BLaER1 treated with 17β-estradiol and CSF1 and Interleukin-3, amounts not matched to agents 10 nM and 100 nM (cell line): Measurements from ENCODE around the gene EPHA4.

Experiments
- H3K27ac ChIP-seq, 11 experiments: shearing (Covaris generic); formaldehyde crosslinking; 2 replicates each; pipeline ENCODE4 v1.8.1; 2022
- H3K27me3 ChIP-seq, 11 experiments: shearing (Covaris generic); formaldehyde crosslinking; 2 replicates each; pipeline ENCODE4 v1.8.1; 2022
- H3K36me3 ChIP-seq, 11 experiments: shearing (Covaris generic); formaldehyde crosslinking; 2 replicates each; pipeline ENCODE4 v1.8.1; 2022
- H3K4me1 ChIP-seq, 10 experiments: shearing (Covaris generic); formaldehyde crosslinking; 2 replicates each; pipeline ENCODE4 v1.8.1; 2022
- H3K4me2 ChIP-seq, 11 experiments: shearing (Covaris generic); formaldehyde crosslinking; 2 replicates each; pipeline ENCODE4 v1.8.1; 2022
- H3K4me3 ChIP-seq, 10 experiments: shearing (Covaris generic); formaldehyde crosslinking; 2 replicates each; pipeline ENCODE4 v1.8.1; 2022
- H3K9ac ChIP-seq, 11 experiments: shearing (Covaris generic); formaldehyde crosslinking; 2 replicates each; pipeline ENCODE4 v1.8.1; 2022
- H3K9me3 ChIP-seq, 11 experiments: shearing (Covaris generic); formaldehyde crosslinking; replicated peaks in 1 of 11; 2 replicates each; pipeline ENCODE4 v1.8.1; 2022
- H4K20me1 ChIP-seq, 11 experiments: shearing (Covaris generic); formaldehyde crosslinking; 2 replicates each; pipeline ENCODE4 v1.8.1; 2022
- Cebpa-rat ChIP-seq, 11 experiments: shearing (Covaris generic); IDR thresholded peaks; 2 replicates each; pipeline ENCODE4 v1.8.1; 2022

The EPHA4 gene

DNA sequence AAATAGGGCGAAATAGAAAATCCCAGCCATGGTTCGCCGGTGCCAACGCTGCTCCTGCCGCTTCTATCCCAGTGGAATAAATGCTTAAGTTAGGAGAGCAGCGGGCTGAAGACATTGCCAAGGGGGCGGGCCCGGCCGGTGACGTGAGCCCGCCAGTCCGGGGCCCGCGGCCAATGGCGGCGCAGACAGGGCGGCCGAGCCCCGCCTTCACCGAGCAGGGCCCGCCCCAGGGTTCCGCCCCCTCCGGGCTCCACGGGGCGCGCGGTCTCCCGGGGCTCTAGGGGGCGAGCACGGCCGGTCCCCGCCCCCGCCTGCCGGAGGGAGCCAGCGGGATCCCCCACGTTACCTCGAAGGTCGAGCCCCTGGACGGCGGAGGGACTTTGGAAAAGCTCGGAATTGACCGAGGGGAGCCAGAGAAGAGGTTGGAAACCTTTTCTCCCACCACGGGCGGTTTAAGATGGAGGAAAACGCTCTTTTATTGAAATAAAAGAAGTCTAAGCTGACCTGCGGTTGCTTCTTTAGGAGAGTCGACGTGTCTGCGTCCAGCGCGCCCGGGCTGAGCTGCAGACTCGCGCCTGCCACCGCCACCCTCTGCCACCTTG lies at the start of gene EPHA4:
Gene EPHA4 (minus strand): TSS at position 86 of the 602 bp plus-strand sequence. CDS start 56 bp downstream, at position 30.
- Histone ChIP-seq H3K9me3 (no peaks in the 10 kb centered on the region), H4K20me1 (peaks cover 0 to 9% (median 0%) of the 10 kb centered on the region in 11 experiments; a peak in 3 of 22 replicates), H3K4me3 (peak within 1 kb of the TSS; percentile 63 to 77 (median 72)), H3K27ac (peak within 1 kb of the TSS in 3 of 11 experiments; percentile 0 to 30 (median 21); a peak in 4 of 22 replicates), H3K27me3 (peaks cover 44 to 68% (median 58%) of the 10 kb centered on the region in 11 experiments), H3K4me2 (peak within 1 kb of the TSS; percentile 96 to 100 (median 100)), H3K9ac (peak within 1 kb of the TSS; percentile 17 to 76 (median 64); a peak in 21 of 22 replicates), H3K4me1 (peaks cover 12 to 32% (median 19%) of the 10 kb centered on the region in 10 experiments; a peak in 19 of 20 replicates), H3K36me3 (no peaks in the 10 kb centered on the region)
- no peak for TF ChIP-seq Cebpa-rat (IDR thresholded peaks at IDR 0.05)

DNA sequence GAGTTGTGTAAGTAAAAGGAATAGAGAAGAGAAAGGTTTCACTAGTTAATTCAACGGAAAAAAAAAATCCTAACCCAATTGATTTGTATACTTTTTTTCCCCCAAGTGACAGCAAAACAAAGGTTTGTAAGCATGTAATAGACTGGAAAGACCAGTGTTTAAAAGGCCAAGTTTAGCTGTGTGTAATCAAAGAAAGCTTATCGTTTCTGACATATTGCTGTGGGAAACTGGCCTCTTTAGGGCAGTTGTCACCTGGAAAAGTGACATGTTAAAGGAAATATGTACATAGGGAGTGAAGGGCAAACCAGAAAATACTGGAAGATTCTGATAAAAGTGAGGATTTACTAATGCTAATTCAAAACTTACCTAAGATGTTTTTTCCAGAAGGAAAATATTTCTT lies 45.9 kb upstream of the EPHA4 start:
- Histone ChIP-seq H3K27ac (peak overlapping the region in 2 of 11 experiments; percentile 13 to 32; a peak in 3 of 22 replicates), H3K9me3 (peaks cover 0 to 6% (median 0%) of the 10 kb centered on the region in 11 experiments; a peak in 6 of 22 replicates), H3K4me3 (no peak overlapping the region), H3K9ac (no peak overlapping the region), H4K20me1 (no peaks in the 10 kb centered on the region), H3K4me2 (peak overlapping the region in 5 of 11 experiments; percentile 3 to 44 (median 39); a peak in 4 of 22 replicates), H3K27me3 (no peaks in the 10 kb centered on the region), H3K4me1 (peaks cover 0 to 28% (median 9%) of the 10 kb centered on the region in 10 experiments; a peak in 15 of 20 replicates), H3K36me3 (no peaks in the 10 kb centered on the region)
- TF ChIP-seq Cebpa-rat (IDR thresholded peaks at IDR 0.05) = no peak

DNA sequence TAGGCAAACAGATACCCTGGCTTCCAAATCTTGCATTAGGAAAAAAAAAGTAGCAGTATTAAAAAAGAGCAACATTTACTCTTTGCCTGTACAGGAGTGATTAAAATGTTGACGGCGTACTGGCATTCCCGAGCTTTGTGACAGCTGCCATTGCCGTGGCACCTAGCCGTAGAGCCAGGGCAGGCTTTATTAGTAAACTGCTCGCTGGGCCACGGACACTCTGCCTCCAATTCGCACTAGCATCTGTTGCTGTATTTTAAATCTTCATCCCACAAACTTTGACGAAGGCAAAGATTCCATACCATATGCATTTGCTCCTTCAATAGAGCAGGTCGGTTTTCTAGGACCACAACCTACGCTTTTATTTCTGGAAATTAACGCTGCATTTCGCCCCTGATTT lies 44.5 kb upstream of the EPHA4 start:
- Histone ChIP-seq H4K20me1 (no peaks in the 10 kb centered on the region), H3K27ac (no peak overlapping the region), H3K27me3 (no peaks in the 10 kb centered on the region), H3K4me1 (peaks cover 0 to 28% (median 9%) of the 10 kb centered on the region in 10 experiments; a peak in 15 of 20 replicates), H3K36me3 (no peaks in the 10 kb centered on the region), H3K4me2 (no peak overlapping the region), H3K9me3 (no peaks in the 10 kb centered on the region), H3K9ac (no peak overlapping the region), H3K4me3 (no peak overlapping the region)
- TF ChIP-seq Cebpa-rat (IDR thresholded peaks at IDR 0.05) = no peak

DNA sequence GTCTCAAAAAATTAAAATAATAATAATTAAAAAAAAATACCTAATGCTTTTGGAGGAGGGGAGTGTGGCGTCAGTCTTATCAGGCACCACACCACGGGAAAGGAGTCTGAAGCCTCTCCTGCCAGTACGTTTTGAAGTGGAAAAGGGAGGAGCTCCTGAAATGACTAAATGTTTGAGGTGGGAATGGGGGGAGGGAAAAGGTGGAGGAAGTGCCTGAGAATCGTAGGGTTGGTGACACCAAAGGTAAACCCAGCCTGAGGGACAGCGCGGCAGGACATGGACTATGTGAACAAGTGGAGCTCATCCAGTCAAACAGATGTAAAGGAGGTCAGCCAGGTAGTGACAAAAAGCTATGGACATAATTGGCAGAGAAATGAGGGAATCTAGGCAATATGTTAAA lies 42.2 kb upstream of the EPHA4 start:
- H3K27me3 ChIP-seq = no peaks in the 10 kb centered on the region
- H3K4me3 ChIP-seq = no peak overlapping the region
- no peak overlapping the region for H3K4me2 ChIP-seq
- H3K9ac ChIP-seq = no peak overlapping the region
- no peaks in the 10 kb centered on the region for H3K36me3 ChIP-seq
- H3K27ac ChIP-seq = no peak overlapping the region
- no peak for TF ChIP-seq Cebpa-rat (IDR thresholded peaks at IDR 0.05)
- peaks cover 0 to 16% (median 9%) of the 10 kb centered on the region in 10 experiments; a peak in 15 of 20 replicates for H3K4me1 ChIP-seq
- no peaks in the 10 kb centered on the region for H4K20me1 ChIP-seq
- no peaks in the 10 kb centered on the region for H3K9me3 ChIP-seq

DNA sequence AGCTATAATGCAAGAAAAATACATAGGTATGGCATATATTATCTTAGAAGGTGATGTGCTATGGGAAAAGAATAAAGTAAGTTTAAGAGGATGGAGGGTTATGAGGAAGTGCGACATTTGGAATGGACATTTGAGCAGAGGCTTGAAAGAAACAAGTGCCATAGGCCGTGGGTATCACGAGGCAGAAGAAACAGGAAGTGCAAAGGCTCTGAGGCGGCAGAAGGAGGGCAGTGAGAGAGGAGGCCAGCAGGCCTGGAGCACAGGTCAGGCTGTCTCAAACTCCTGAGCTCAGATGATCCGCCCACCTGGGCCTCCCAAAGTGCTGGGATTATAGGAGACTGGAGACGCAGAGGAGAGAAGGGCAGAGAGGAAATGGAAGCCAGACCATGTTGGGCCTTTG lies 40.7 kb upstream of the EPHA4 start:
- Histone ChIP-seq H3K27ac (no peak overlapping the region), H3K27me3 (no peaks in the 10 kb centered on the region)
- no peak for TF ChIP-seq Cebpa-rat (IDR thresholded peaks at IDR 0.05)

DNA sequence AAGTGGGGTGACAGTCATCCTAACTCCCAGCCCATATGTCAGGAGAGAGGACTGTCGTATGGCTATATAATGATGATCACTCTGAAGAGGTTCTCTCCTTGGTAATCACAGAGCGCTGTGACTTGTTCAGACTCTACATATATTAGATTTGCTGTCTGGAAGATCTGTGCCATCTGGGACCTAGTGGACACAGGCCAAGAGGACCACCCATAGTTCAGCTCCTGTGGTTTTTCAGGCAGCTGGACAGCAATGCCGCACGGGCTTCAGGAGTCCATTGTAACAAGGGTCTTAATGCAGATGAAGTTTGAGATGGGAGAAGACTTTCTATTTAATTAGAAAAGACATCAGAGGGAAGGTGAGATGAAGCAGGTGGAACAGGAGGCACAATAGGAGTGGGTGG lies 40.1 kb upstream of the EPHA4 start:
- no peak for TF ChIP-seq Cebpa-rat (IDR thresholded peaks at IDR 0.05)
- Histone ChIP-seq H3K4me3 (no peak overlapping the region), H3K4me1 (no peaks in the 10 kb centered on the region), H3K4me2 (no peak overlapping the region), H3K9ac (no peak overlapping the region), H3K9me3 (no peaks in the 10 kb centered on the region), H3K36me3 (no peaks in the 10 kb centered on the region), H3K27me3 (no peaks in the 10 kb centered on the region), H3K27ac (no peak overlapping the region), H4K20me1 (no peaks in the 10 kb centered on the region)

More for the DNA sequence above, 40.7 kb upstream of the EPHA4 start:
- Histone ChIP-seq H4K20me1 (no peaks in the 10 kb centered on the region), H3K36me3 (no peaks in the 10 kb centered on the region), H3K4me3 (no peak overlapping the region), H3K9me3 (no peaks in the 10 kb centered on the region), H3K9ac (no peak overlapping the region), H3K4me1 (peaks cover 0 to 1% (median 0%) of the 10 kb centered on the region in 10 experiments; a peak in 2 of 20 replicates), H3K4me2 (no peak overlapping the region)

DNA sequence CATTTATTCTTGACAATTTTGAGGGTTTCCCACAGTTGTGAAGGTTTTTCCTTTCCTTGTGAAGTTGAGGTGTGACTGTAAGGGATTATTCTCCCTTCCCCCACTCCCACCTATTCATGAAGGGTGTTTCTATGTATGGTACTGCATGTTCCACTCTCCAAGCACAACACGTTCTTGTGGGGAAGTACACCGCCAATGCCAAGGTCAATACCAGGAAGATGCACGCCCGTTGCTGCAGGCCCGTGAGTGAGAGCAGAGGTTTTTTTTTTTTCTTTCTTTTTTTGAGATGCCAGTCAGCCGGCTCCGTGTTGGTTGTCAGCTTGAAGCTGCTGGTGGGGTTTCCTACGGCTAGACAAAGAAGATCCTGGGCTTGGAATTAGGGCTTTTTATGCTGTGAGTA lies 38.6 kb upstream of the EPHA4 start:
- H3K4me1 ChIP-seq = no peaks in the 10 kb centered on the region
- no peaks in the 10 kb centered on the region for H3K27me3 ChIP-seq
- no peak for TF ChIP-seq Cebpa-rat (IDR thresholded peaks at IDR 0.05)
- no peak overlapping the region for H3K4me3 ChIP-seq
- H4K20me1 ChIP-seq = no peaks in the 10 kb centered on the region
- H3K9me3 ChIP-seq = no peaks in the 10 kb centered on the region
- H3K27ac ChIP-seq = no peak overlapping the region
- no peaks in the 10 kb centered on the region for H3K36me3 ChIP-seq
- no peak overlapping the region for H3K4me2 ChIP-seq
- H3K9ac ChIP-seq = no peak overlapping the region

DNA sequence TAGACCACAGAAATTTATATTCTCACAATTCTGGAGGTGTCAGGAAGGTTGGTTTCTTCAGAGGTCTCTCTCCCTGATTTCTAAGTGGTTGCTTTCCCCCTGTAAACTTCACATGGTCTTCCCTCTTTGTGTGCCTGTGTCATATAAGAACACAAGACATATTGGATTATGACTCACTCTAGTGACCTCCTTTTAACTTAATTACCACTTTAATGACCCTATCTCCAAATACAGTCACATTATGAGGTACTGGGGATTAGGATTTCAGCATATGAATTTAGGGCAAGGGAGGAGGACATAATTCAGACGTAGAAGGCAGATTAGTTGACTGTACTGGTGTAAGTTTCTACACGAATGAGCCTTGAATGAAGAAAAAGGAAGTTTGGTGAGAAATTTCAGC lies 38.2 kb upstream of the EPHA4 start:
- H3K4me1 ChIP-seq = no peaks in the 10 kb centered on the region
- H3K27ac ChIP-seq = no peak overlapping the region
- H3K9me3 ChIP-seq = no peaks in the 10 kb centered on the region
- no peaks in the 10 kb centered on the region for H3K36me3 ChIP-seq
- H3K4me3 ChIP-seq = no peak overlapping the region
- H3K4me2 ChIP-seq = no peak overlapping the region
- H3K27me3 ChIP-seq = no peaks in the 10 kb centered on the region
- no peaks in the 10 kb centered on the region for H4K20me1 ChIP-seq
- TF ChIP-seq Cebpa-rat (IDR thresholded peaks at IDR 0.05) = no peak
- H3K9ac ChIP-seq = no peak overlapping the region

DNA sequence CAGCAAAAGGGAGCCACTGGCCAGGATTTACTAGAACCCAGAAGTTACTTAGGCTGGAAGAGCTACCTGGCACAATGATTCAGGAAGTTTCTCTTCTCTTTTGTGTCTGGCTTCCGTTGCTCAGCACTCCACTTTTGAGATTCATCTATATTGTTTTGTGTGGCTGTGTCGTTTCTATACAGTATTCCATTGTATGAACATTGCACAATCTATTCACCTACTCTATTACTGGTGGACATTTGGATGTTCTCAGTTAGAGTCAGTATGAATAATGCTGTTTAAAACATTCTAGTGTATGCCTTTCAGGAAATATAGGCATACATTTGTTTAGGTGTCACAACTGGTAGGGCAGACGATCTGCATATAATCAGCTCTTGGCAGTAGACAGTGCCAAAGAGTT lies 36.3 kb upstream of the EPHA4 start:
- Histone ChIP-seq H3K27me3 (no peaks in the 10 kb centered on the region), H3K4me2 (no peak overlapping the region), H3K27ac (no peak overlapping the region), H3K4me1 (no peaks in the 10 kb centered on the region), H3K36me3 (no peaks in the 10 kb centered on the region), H4K20me1 (no peaks in the 10 kb centered on the region), H3K4me3 (no peak overlapping the region), H3K9ac (no peak overlapping the region), H3K9me3 (no peaks in the 10 kb centered on the region)
- TF ChIP-seq Cebpa-rat (IDR thresholded peaks at IDR 0.05) = no peak

DNA sequence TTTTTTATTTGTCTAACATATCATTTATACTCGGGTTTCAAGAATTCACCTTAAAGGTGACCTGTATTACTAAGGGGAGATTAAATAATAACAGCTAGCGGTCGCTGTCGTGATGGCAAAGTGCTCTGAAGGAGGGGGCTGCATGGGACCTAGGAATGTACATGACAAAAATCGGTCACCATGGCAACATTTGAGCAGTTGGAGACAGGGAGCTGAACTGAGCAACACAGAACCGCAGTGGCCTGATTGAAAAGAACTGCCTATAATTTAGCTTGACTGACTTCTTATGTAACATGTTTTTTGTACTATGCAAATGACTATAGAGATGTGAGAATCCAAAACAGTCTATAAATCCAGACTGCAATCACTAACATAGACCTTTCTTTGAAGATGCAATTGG lies 34.3 kb upstream of the EPHA4 start:
- no peak for TF ChIP-seq Cebpa-rat (IDR thresholded peaks at IDR 0.05)
- Histone ChIP-seq H3K27ac (no peak overlapping the region), H4K20me1 (no peaks in the 10 kb centered on the region), H3K4me1 (no peaks in the 10 kb centered on the region), H3K9me3 (no peaks in the 10 kb centered on the region), H3K36me3 (no peaks in the 10 kb centered on the region), H3K4me3 (no peak overlapping the region), H3K4me2 (no peak overlapping the region), H3K9ac (no peak overlapping the region), H3K27me3 (no peaks in the 10 kb centered on the region)
